ENCODE measurements around the gene RHNO1.

GRCh38 chr12:2864198-2864597 is 12.8 kb upstream of the RHNO1 start:
- TF ChIP-seq CTCF (IDR thresholded peaks at IDR 0.05) = no peak
- TF ChIP-seq POLR2A (IDR thresholded peaks at IDR 0.05) = no peak
- TF ChIP-seq POLR2AphosphoS5 (IDR thresholded peaks at IDR 0.05) = no peak
- no peak for TF ChIP-seq EP300 (IDR thresholded peaks at IDR 0.05)

All from upper lobe of left lung (tissue), 4 donors.